WTC11 (cell line): ENCODE data around the gene FAM133A. TPM values are rescaled to one million over a fixed set of nuclear protein-coding genes. Genes with fewer than 3 reads are reported as not detected.

Experiments used
- total RNA-seq: library from RNA; stranded (reverse); gene quantifications from 3 replicates; pipeline ENCODE4 v1.2.3, GENCODE V29; 2021

Gene FAM133A
- total RNA-seq, 1 experiment from 2014 or later = 0.33 TPM

Other genes starting within 250 kb of the FAM133A start
- 29.2 to 33.4 TPM (median 30.3 TPM) in 3 replicates for gene NAP1L3, start 628 bp upstream of the FAM133A start, total RNA-seq